Ishikawa (cell line): ENCODE data around the gene SBF1.

ENCODE experiments used
- EGR1 ChIP-seq: IDR thresholded peaks from 2 replicates; pipeline ENCODE4 v1.6.1; 2012
- EP300 ChIP-seq: IDR thresholded peaks from 2 replicates; pipeline ENCODE4 v1.6.1; 2012; ENCODE audit warnings: borderline replicate concordance
- MAX ChIP-seq: IDR thresholded peaks from 2 replicates; pipeline ENCODE4 v1.6.1; 2012
- NFIC ChIP-seq: IDR thresholded peaks from 2 replicates; pipeline ENCODE4 v1.6.1; 2012
- RAD21 ChIP-seq: IDR thresholded peaks from 2 replicates; pipeline ENCODE4 v1.6.1; 2012; ENCODE audit warnings: low read depth
- REST ChIP-seq: IDR thresholded peaks from 2 replicates; pipeline ENCODE4 v1.6.1; 2012; ENCODE audit warnings: low read depth, mild to moderate bottlenecking
- TAF1 ChIP-seq: IDR thresholded peaks from 2 replicates; pipeline ENCODE4 v1.6.1; 2012; ENCODE audit warnings: low read depth, mild to moderate bottlenecking
- TCF12 ChIP-seq: IDR thresholded peaks from 2 replicates; pipeline ENCODE4 v1.6.1; 2012; ENCODE audit warnings: low read depth
- USF1 ChIP-seq: IDR thresholded peaks from 2 replicates; pipeline ENCODE4 v1.6.1; 2012
- YY1 ChIP-seq: IDR thresholded peaks from 2 replicates; pipeline ENCODE4 v1.6.1; 2012; ENCODE audit warnings: low read depth

- TF ChIP-seq MAX (no peak), USF1 (no peak), TAF1 (no peak), EGR1 (no peak), RAD21 (no peak), YY1 (no peak), EP300 (no peak), NFIC (no peak), REST (no peak), TCF12 (no peak)
These were observed 2.9 kb downstream of the SBF1 start for GRCh38 chr22:50471962-50472361.
